ENCODE results near the gene GALNT1.

GALNT1 gene

GRCh38 chr18:35683021-35683420, 101.5 kb downstream of the GALNT1 start:
- no peak overlapping the region for H3K27ac ChIP-seq (ENCODE audit: low read depth, low read length)
- H4K20me1 ChIP-seq (ENCODE audit: low read depth, low read length) = no peaks in the 10 kb centered on the region
- no peaks in the 10 kb centered on the region for H3K36me3 ChIP-seq (ENCODE audit: low read length)
- H3K27me3 ChIP-seq (ENCODE audit: low read length) = no peaks in the 10 kb centered on the region
- no peak overlapping the region for H2AFZ ChIP-seq (ENCODE audit: low read depth, low read length, severe bottlenecking)
- no peaks in the 10 kb centered on the region for H3K9me3 ChIP-seq (ENCODE audit: insufficient read depth, low read length)
- no peaks in the 10 kb centered on the region for H3K79me2 ChIP-seq (ENCODE audit: insufficient read depth, low read length)
- no peak overlapping the region for H3K4me2 ChIP-seq (ENCODE audit: low read depth, low read length, poor library complexity, severe bottlenecking)
- no peak overlapping the region for H3K9ac ChIP-seq (ENCODE audit: low read length)
- H3K9me2 ChIP-seq (replicated peaks; ENCODE audit: insufficient read depth, low read length) = no peaks in the 10 kb centered on the region
- no peaks in the 10 kb centered on the region for H3F3A ChIP-seq (ENCODE audit: insufficient read depth)
- TF ChIP-seq EZH2phosphoT487 (conservative IDR thresholded peaks at IDR 0.05; ENCODE audit: low read length) = no peak
- no peak for TF ChIP-seq CTCF (IDR thresholded peaks at IDR 0.05; ENCODE audit: insufficient read depth, low read length, poor library complexity, severe bottlenecking)
- no peak overlapping the region for H3K4me3 ChIP-seq (ENCODE audit: insufficient read depth, low read length, poor library complexity, severe bottlenecking)

- Histone ChIP-seq H3K9me2 (replicated peaks; ENCODE audit: insufficient read depth, low read length) (no peaks in the 10 kb centered on the region), H3K36me3 (ENCODE audit: low read length) (0 out of 2 replicates have a peak, but pooled peaks cover 2% of the 10 kb centered on the region)
Measured at GRCh38 chr18:35688757-35689156, 107.2 kb downstream of the GALNT1 start.

GRCh38 chr18:35689728-35690127, 108.2 kb downstream of the GALNT1 start:
- Histone ChIP-seq H3K27ac (ENCODE audit: low read depth, low read length) (no peak overlapping the region), H2AFZ (ENCODE audit: low read depth, low read length, severe bottlenecking) (no peak overlapping the region), H3K9me2 (replicated peaks; ENCODE audit: insufficient read depth, low read length) (no peaks in the 10 kb centered on the region), H3K4me3 (ENCODE audit: insufficient read depth, low read length, poor library complexity, severe bottlenecking) (no peak overlapping the region), H3K9me3 (ENCODE audit: insufficient read depth, low read length) (no peaks in the 10 kb centered on the region), H3F3A (ENCODE audit: insufficient read depth) (no peaks in the 10 kb centered on the region), H3K36me3 (ENCODE audit: low read length) (0 out of 2 replicates have a peak, but pooled peaks cover 2% of the 10 kb centered on the region), H3K9ac (ENCODE audit: low read length) (no peak overlapping the region), H4K20me1 (ENCODE audit: low read depth, low read length) (no peaks in the 10 kb centered on the region), H3K27me3 (ENCODE audit: low read length) (no peaks in the 10 kb centered on the region), H3K79me2 (ENCODE audit: insufficient read depth, low read length) (no peaks in the 10 kb centered on the region), H3K4me2 (ENCODE audit: low read depth, low read length, poor library complexity, severe bottlenecking) (no peak overlapping the region)
- TF ChIP-seq EZH2phosphoT487 (conservative IDR thresholded peaks at IDR 0.05; ENCODE audit: low read length) (no peak), CTCF (IDR thresholded peaks at IDR 0.05; ENCODE audit: insufficient read depth, low read length, poor library complexity, severe bottlenecking) (no peak)

More at GRCh38 chr18:35688757-35689156, 107.2 kb downstream of the GALNT1 start:
- Histone ChIP-seq H4K20me1 (ENCODE audit: low read depth, low read length) (no peaks in the 10 kb centered on the region), H3F3A (ENCODE audit: insufficient read depth) (no peaks in the 10 kb centered on the region), H3K9me3 (ENCODE audit: insufficient read depth, low read length) (no peaks in the 10 kb centered on the region), H3K4me2 (ENCODE audit: low read depth, low read length, poor library complexity, severe bottlenecking) (no peak overlapping the region), H3K9ac (ENCODE audit: low read length) (no peak overlapping the region), H3K79me2 (ENCODE audit: insufficient read depth, low read length) (no peaks in the 10 kb centered on the region), H3K27ac (ENCODE audit: low read depth, low read length) (no peak overlapping the region), H3K27me3 (ENCODE audit: low read length) (no peaks in the 10 kb centered on the region), H2AFZ (ENCODE audit: low read depth, low read length, severe bottlenecking) (no peak overlapping the region), H3K4me3 (ENCODE audit: insufficient read depth, low read length, poor library complexity, severe bottlenecking) (no peak overlapping the region)
- TF ChIP-seq EZH2phosphoT487 (conservative IDR thresholded peaks at IDR 0.05; ENCODE audit: low read length) (no peak), CTCF (IDR thresholded peaks at IDR 0.05; ENCODE audit: insufficient read depth, low read length, poor library complexity, severe bottlenecking) (no peak)

Measured in SU-DHL-6 (cell line).